Karpas-422 (cell line): Measurements from ENCODE around the gene SSX1. TPM values are rescaled to one million over a fixed set of nuclear protein-coding genes. Genes with fewer than 3 reads are reported as not detected.

ENCODE experiments used
- small RNA-seq: library from RNA; depleted of rRNA; stranded (forward); fragments of <200 nt; gene quantifications from one replicate; pipeline ENCODE3, GENCODE V24; 2014
- total RNA-seq: library from RNA; depleted of rRNA; stranded (reverse); fragments of >200 nt; shearing (Covaris generic); gene quantifications from 2 replicates; pipeline ENCODE4 v1.2.3, GENCODE V29; 2014; ENCODE audit warnings: low replicate concordance; rRNA removed

Gene SSX1
- total RNA-seq, 1 experiment from 2014 or later = not detected

Small RNA genes lying within 50 kb of the gene (small RNA-seq; reads per million reads assigned to genes)
- gene AC245047.3 (not detected), gene AC245047.4 (not detected), gene RNA5SP503 (not detected)

Other genes starting within 250 kb of the SSX1 start
- not detected in 2 replicates for gene SPACA5, start 248.4 kb upstream of the SSX1 start, total RNA-seq
- gene ZNF630, start 183.8 kb upstream of the SSX1 start, total RNA-seq = 3.7 and 3.9 TPM in 2 replicates
- not detected in 2 replicates for gene SPACA5B, start 124.8 kb upstream of the SSX1 start, total RNA-seq
- not detected in 2 replicates for gene SSX5, start 58.6 kb upstream of the SSX1 start, total RNA-seq
- gene SSX3, start 101.3 kb downstream of the SSX1 start, total RNA-seq = not detected in 2 replicates
- not detected in 2 replicates for gene SSX4, start 128.1 kb downstream of the SSX1 start, total RNA-seq
- not detected in 2 replicates for gene SSX4B, start 156.6 kb downstream of the SSX1 start, total RNA-seq
- not detected in 2 replicates for gene SLC38A5, start 214.9 kb downstream of the SSX1 start, total RNA-seq
- 22.9 and 36.3 TPM in 2 replicates for gene FTSJ1, start 220.8 kb downstream of the SSX1 start, total RNA-seq